Measurements from ENCODE around the gene QSER1.

DNA sequence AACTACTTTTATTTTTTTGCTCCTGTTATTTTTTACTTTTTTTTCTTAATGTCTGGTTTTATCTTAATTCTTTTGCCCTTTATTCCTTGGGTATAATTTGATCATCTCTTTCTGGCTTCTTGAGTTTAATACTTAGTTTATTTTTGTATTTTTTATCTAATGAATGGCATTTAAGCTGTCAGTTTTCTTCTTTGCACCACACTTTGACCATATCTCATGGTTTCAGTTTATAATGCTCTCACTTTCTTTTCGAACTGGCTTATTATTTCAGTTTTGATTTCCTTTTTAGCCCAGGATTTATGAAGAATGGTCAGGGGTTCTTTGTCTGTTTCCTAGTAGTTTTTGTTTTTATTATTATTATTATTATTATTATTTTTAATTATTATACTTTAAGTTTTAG lies 48.3 kb downstream of the QSER1 start:
- TF ChIP-seq GATA2 (IDR thresholded peaks at IDR 0.05; ENCODE audit: low read depth, low read length), result no peak
- TF ChIP-seq GATA3 (IDR thresholded peaks at IDR 0.05; ENCODE audit: low read depth, low read length), result no peak
